K562 (cell line): ENCODE results near the gene ZCCHC3. TPM values are rescaled to one million over a fixed set of nuclear protein-coding genes. Genes with fewer than 3 reads are reported as not detected.

Experiments used
- C11orf30 ChIP-seq: fragments of 450-650 bp; IDR thresholded peaks from 2 replicates; pipeline ENCODE4 v1.6.1; 2016; ENCODE audit warnings: low read depth, mild to moderate bottlenecking
- CEBPG ChIP-seq, 3 experiments: fragments of 200-800 bp in 1 of 3; sonication (Bioruptor generic) in 1 of 3; sonication (generic) in 1 of 3; formaldehyde crosslinking in 1 of 3; IDR thresholded peaks in 2 of 3; conservative IDR thresholded peaks in 1 of 3; 2 replicates each; pipeline versions ENCODE4 v1.6.1 to v1.8.0; 2016 to 2022; ENCODE audit warnings: missing compliant biosample characterization in 2 of 3, missing genetic modification characterization in 2 of 3, mild to moderate bottlenecking in 1 of 3, missing genetic modification reagents in 1 of 3
- FOXA1 ChIP-seq: fragments of 450-650 bp; IDR thresholded peaks from 2 replicates; pipeline ENCODE4 v1.6.1; 2016; ENCODE audit warnings: mild to moderate bottlenecking, borderline replicate concordance
- PHF21A ChIP-seq: fragments of 450-650 bp; IDR thresholded peaks from 2 replicates; pipeline ENCODE4 v1.6.1; 2017; ENCODE audit warnings: low read depth, borderline replicate concordance
- SIX5 ChIP-seq, 2 experiments: IDR thresholded peaks; 2 replicates each; pipeline ENCODE4 v1.6.1; 2011; ENCODE audit warnings: low read length in 2 of 2, borderline replicate concordance in 1 of 2, low read depth in 1 of 2, mild to moderate bottlenecking in 1 of 2, moderate library complexity in 1 of 2; ENCODE audit not compliant: insufficient read depth in 1 of 2
- XRCC5 ChIP-seq: fragments of 200-400 bp; formaldehyde crosslinking; IDR thresholded peaks from 2 replicates; pipeline ENCODE4 v1.6.1; 2017; ENCODE audit warnings: low read depth, mild to moderate bottlenecking, low read length
- YBX1 ChIP-seq: fragments of 450-650 bp; IDR thresholded peaks from 2 replicates; pipeline ENCODE4 v1.7.1; 2016; ENCODE audit warnings: mild to moderate bottlenecking
- ZBTB7A ChIP-seq: IDR thresholded peaks from 2 replicates; pipeline ENCODE4 v1.6.1; 2011; ENCODE audit warnings: low read depth, mild to moderate bottlenecking, low read length, moderate library complexity, borderline replicate concordance; ENCODE audit not compliant: control insufficient read depth
- ZNF76 ChIP-seq: fragments of 250-450 bp; sonication (Bioruptor Pico); IDR thresholded peaks from 2 replicates; pipeline ENCODE4 v1.4.0; 2020; ENCODE audit warnings: mild to moderate bottlenecking, moderate library complexity, borderline replicate concordance
- polyA plus RNA-seq, 8 experiments: library from polyadenylated mRNA; depleted of rRNA in 4 of 8; stranded (reverse) in 5 of 8; unstranded in 3 of 8; fragments of >200 nt; fragmentation: Nextera tagmentation in 2 of 8; fragmentation: Illumina TruSeq in 1 of 8; extraction: Ambion mirVana in 2 of 8; extraction: Trizol in 1 of 8; gene quantifications; 2 replicates each; pipeline versions ENCODE4 v1.2.1 to v1.2.3, GENCODE V29; 2011 to 2014; ENCODE audit warnings: inconsistent platforms in 1 of 8, missing spikeins in 1 of 8
- total RNA-seq, 7 experiments: library from RNA; depleted of rRNA in 6 of 7; stranded (reverse); fragments of >200 nt in 6 of 7; fragmentation: Illumina TruSeq in 2 of 7; extraction: Trizol in 2 of 7; gene quantifications; 2 replicates each; pipeline versions ENCODE4 v1.2.1 to v1.2.3, GENCODE V29; 2011 to 2021; ENCODE audit warnings: low replicate concordance in 1 of 7
- TF ChIP-seq, protein P1 (sequence below): sonication (generic); formaldehyde crosslinking; IDR thresholded peaks from 2 replicates; pipeline ENCODE4 v1.9.0; 2022; ENCODE audit warnings: mild to moderate bottlenecking, missing genetic modification reagents
- TF ChIP-seq, protein P2 (sequence below): fragments of 450-650 bp; IDR thresholded peaks from 2 replicates; pipeline ENCODE4 v1.6.1; 2016
- TF ChIP-seq, protein P3 (sequence below): fragments of 450-650 bp; IDR thresholded peaks from 2 replicates; pipeline ENCODE4 v1.6.1; 2014; ENCODE audit warnings: low read depth, mild to moderate bottlenecking, moderate library complexity, borderline replicate concordance
- TF ChIP-seq, protein P4 (sequence below): sonication (generic); formaldehyde crosslinking; IDR thresholded peaks from 2 replicates; pipeline ENCODE4 v1.8.0; 2023; ENCODE audit warnings: mild to moderate bottlenecking, missing genetic modification reagents
- TF ChIP-seq, protein P5 (sequence below): fragments of 250-450 bp; sonication (Bioruptor Pico); IDR thresholded peaks from 2 replicates; pipeline ENCODE4 v1.8.0; 2021; ENCODE audit warnings: moderate library complexity, mild to moderate bottlenecking, inconsistent platforms
- TF ChIP-seq, protein P6 (sequence below): sonication (generic); formaldehyde crosslinking; IDR thresholded peaks from 2 replicates; pipeline ENCODE4 v1.8.1; 2022; ENCODE audit warnings: missing genetic modification reagents

Gene ZCCHC3
- total and polyA plus RNA-seq, 9 of the 15 experiments (the other 6 are each of a cell fraction or from before 2014, with no cell fraction given): 2.8 to 23.3 (median 16.5) TPM

DNA sequence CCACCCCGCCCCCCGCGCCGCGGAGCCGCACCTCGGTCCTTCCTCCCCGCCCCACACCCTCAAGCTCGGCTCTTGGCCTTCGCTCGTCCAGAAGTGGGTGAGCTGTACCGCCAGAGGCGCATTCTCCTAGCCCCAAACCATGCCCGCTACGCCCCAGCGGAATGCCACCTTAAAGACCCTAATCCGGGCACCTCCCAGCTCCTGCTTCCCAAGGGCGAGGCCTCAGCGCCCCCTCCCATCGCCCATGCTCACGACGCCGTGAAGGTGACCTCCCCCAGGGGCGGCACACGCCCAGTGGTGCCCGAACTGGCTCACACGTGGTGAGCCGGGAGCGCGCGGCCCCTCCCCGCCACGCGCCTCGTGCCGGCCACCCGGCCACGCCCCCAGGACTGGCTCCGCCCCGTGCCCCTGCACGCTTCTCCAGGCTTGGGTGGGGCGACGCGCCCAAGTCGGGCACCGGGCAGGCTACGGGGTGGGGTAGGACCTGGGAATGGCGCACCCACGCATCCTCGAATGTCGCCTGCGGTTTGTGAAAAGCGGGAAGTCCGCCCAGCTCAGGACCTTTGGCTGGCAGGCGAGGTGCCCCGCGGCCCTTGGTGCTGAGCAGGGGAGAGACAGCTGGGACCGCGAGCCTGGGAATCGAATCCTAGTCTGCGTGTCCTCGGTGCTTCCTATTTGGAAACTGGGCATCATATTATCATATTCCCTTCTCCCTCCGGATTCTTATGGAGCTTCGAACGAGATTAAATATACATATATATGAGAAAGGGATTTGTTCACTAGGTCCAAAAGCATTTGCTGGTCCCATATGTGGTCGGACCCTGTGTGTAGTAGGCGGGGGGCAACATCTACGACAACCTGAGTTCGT lies 27.0 kb downstream of the ZCCHC3 start (continued):
- TF ChIP-seq, protein P1, sequence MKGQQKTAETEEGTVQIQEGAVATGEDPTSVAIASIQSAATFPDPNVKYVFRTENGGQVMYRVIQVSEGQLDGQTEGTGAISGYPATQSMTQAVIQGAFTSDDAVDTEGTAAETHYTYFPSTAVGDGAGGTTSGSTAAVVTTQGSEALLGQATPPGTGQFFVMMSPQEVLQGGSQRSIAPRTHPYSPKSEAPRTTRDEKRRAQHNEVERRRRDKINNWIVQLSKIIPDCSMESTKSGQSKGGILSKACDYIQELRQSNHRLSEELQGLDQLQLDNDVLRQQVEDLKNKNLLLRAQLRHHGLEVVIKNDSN (CRISPR knock-in tag): peak; percentile 87
- no peak for TF ChIP-seq YBX1
- TF ChIP-seq SIX5 (IDR thresholded peaks at IDR 0.05; ENCODE audit: borderline replicate concordance in 1 of 2, insufficient read depth in 1 of 2, low read depth in 1 of 2, low read length in 2 of 2): no peak
- TF ChIP-seq, protein P2, sequence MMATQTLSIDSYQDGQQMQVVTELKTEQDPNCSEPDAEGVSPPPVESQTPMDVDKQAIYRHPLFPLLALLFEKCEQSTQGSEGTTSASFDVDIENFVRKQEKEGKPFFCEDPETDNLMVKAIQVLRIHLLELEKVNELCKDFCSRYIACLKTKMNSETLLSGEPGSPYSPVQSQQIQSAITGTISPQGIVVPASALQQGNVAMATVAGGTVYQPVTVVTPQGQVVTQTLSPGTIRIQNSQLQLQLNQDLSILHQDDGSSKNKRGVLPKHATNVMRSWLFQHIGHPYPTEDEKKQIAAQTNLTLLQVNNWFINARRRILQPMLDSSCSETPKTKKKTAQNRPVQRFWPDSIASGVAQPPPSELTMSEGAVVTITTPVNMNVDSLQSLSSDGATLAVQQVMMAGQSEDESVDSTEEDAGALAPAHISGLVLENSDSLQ: no peak
- peak; percentile 41; the same call in 1 of the 2 replicates for TF ChIP-seq ZBTB7A
- TF ChIP-seq C11orf30: no peak
- TF ChIP-seq PHF21A: no peak
- TF ChIP-seq, protein P3, sequence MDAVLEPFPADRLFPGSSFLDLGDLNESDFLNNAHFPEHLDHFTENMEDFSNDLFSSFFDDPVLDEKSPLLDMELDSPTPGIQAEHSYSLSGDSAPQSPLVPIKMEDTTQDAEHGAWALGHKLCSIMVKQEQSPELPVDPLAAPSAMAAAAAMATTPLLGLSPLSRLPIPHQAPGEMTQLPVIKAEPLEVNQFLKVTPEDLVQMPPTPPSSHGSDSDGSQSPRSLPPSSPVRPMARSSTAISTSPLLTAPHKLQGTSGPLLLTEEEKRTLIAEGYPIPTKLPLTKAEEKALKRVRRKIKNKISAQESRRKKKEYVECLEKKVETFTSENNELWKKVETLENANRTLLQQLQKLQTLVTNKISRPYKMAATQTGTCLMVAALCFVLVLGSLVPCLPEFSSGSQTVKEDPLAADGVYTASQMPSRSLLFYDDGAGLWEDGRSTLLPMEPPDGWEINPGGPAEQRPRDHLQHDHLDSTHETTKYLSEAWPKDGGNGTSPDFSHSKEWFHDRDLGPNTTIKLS: peak; percentile 43; the same call in 1 of the 2 replicates
- TF ChIP-seq XRCC5: 0 out of 2 replicates have a peak, but pooled peaks have one; percentile 60
- TF ChIP-seq FOXA1: no peak
- TF ChIP-seq, protein P4, sequence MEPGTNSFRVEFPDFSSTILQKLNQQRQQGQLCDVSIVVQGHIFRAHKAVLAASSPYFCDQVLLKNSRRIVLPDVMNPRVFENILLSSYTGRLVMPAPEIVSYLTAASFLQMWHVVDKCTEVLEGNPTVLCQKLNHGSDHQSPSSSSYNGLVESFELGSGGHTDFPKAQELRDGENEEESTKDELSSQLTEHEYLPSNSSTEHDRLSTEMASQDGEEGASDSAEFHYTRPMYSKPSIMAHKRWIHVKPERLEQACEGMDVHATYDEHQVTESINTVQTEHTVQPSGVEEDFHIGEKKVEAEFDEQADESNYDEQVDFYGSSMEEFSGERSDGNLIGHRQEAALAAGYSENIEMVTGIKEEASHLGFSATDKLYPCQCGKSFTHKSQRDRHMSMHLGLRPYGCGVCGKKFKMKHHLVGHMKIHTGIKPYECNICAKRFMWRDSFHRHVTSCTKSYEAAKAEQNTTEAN (CRISPR knock-in tag): peak; percentile 87; the same call in 1 of the 2 replicates
- peak; percentile 59 for TF ChIP-seq CEBPG (CRISPR knock-in tag; IDR thresholded peaks at IDR 0.05)
- no peak for TF ChIP-seq CEBPG (tag; conservative IDR thresholded peaks at IDR 0.05 in 1 of 2, IDR thresholded peaks at IDR 0.05 in 1 of 2)
- TF ChIP-seq, protein P5, sequence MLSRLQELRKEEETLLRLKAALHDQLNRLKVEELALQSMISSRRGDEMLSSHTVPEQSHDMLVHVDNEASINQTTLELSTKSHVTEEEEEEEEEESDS: no peak
- no peak for TF ChIP-seq ZNF76
- TF ChIP-seq, protein P6, sequence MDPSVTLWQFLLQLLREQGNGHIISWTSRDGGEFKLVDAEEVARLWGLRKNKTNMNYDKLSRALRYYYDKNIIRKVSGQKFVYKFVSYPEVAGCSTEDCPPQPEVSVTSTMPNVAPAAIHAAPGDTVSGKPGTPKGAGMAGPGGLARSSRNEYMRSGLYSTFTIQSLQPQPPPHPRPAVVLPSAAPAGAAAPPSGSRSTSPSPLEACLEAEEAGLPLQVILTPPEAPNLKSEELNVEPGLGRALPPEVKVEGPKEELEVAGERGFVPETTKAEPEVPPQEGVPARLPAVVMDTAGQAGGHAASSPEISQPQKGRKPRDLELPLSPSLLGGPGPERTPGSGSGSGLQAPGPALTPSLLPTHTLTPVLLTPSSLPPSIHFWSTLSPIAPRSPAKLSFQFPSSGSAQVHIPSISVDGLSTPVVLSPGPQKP (CRISPR knock-in tag): no peak
